HEK293 (cell line): Measurements from ENCODE around the gene NR3C1.

Experiments
- ELK4 ChIP-seq: IDR thresholded peaks from 2 replicates; pipeline ENCODE4 v1.6.1; 2011; ENCODE audit warnings: mild to moderate bottlenecking, low read depth, low read length, borderline replicate concordance
- FEZF1 ChIP-seq: fragments of 450-650 bp; formaldehyde crosslinking; IDR thresholded peaks from 2 replicates; pipeline ENCODE4 v1.5.1; 2016; ENCODE audit warnings: missing biosample characterization, missing genetic modification characterization
- PRDM1 ChIP-seq: fragments of 450-650 bp; formaldehyde crosslinking; IDR thresholded peaks from 2 replicates; pipeline ENCODE4; 2016; ENCODE audit warnings: missing biosample characterization, missing genetic modification characterization
- REST ChIP-seq: fragments of 450-650 bp; formaldehyde crosslinking; IDR thresholded peaks from 2 replicates; pipeline ENCODE4 v1.5.1; 2016; ENCODE audit warnings: missing biosample characterization, missing genetic modification characterization
- SETDB1 ChIP-seq: IDR thresholded peaks from one replicate; pipeline ENCODE4 v1.6.1; 2017; ENCODE audit warnings: mild to moderate bottlenecking, low read length, moderate library complexity, mixed read lengths; ENCODE audit not compliant: insufficient read length
- YY1 ChIP-seq: fragments of 450-650 bp; formaldehyde crosslinking; IDR thresholded peaks from 2 replicates; pipeline ENCODE4 v1.5.1; 2018; ENCODE audit warnings: missing biosample characterization, missing genetic modification characterization
- ZBTB11 ChIP-seq: fragments of 450-650 bp; formaldehyde crosslinking; conservative IDR thresholded peaks from 2 replicates; pipeline ENCODE4 v1.5.1; 2016; ENCODE audit warnings: low read depth, missing biosample characterization, missing genetic modification characterization
- ZNF155 ChIP-seq: fragments of 450-650 bp; formaldehyde crosslinking; IDR thresholded peaks from 2 replicates; pipeline ENCODE4 v1.5.1; 2016; ENCODE audit warnings: missing biosample characterization, missing genetic modification characterization
- ZNF292 ChIP-seq: fragments of 450-650 bp; formaldehyde crosslinking; IDR thresholded peaks from 2 replicates; pipeline ENCODE4 v1.5.1; 2016; ENCODE audit warnings: low read depth, missing biosample characterization, missing genetic modification characterization, borderline replicate concordance
- ZNF560 ChIP-seq: fragments of 450-650 bp; formaldehyde crosslinking; IDR thresholded peaks from 2 replicates; pipeline ENCODE4 v1.5.1; 2017; ENCODE audit warnings: missing biosample characterization, missing genetic modification characterization, borderline replicate concordance
- ZNF658 ChIP-seq: fragments of 450-650 bp; formaldehyde crosslinking; IDR thresholded peaks from 2 replicates; pipeline ENCODE4; 2016; ENCODE audit warnings: missing biosample characterization, missing genetic modification characterization
- TF ChIP-seq, protein P1 (sequence below): fragments of 450-650 bp; formaldehyde crosslinking; IDR thresholded peaks from 2 replicates; pipeline ENCODE4 v1.5.1; 2016; ENCODE audit warnings: missing biosample characterization, missing genetic modification characterization
- TF ChIP-seq, protein P2 (sequence below): fragments of 450-650 bp; formaldehyde crosslinking; IDR thresholded peaks from 2 replicates; pipeline ENCODE4 v1.5.1; 2016; ENCODE audit warnings: missing biosample characterization, missing genetic modification characterization

DNA sequence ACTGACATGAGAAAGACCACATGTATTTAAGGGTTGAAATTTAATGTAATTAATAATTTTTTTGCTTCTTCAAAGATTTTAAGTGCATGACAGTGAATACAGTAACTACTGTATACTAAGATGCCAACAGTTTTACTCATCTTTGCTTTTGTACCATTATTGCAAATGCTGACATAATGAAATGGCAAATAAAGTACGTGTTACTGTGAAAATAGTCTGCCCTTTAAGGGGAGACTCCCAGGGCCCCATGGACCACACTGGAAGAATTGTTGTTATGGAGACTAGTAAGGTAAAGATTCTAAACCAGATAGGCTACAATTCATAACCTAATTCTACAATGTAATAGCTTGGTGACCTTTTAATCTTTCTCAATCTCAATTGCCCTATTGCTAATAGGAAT is 84.7 kb downstream of the NR3C1 start:
- TF ChIP-seq, protein P1, sequence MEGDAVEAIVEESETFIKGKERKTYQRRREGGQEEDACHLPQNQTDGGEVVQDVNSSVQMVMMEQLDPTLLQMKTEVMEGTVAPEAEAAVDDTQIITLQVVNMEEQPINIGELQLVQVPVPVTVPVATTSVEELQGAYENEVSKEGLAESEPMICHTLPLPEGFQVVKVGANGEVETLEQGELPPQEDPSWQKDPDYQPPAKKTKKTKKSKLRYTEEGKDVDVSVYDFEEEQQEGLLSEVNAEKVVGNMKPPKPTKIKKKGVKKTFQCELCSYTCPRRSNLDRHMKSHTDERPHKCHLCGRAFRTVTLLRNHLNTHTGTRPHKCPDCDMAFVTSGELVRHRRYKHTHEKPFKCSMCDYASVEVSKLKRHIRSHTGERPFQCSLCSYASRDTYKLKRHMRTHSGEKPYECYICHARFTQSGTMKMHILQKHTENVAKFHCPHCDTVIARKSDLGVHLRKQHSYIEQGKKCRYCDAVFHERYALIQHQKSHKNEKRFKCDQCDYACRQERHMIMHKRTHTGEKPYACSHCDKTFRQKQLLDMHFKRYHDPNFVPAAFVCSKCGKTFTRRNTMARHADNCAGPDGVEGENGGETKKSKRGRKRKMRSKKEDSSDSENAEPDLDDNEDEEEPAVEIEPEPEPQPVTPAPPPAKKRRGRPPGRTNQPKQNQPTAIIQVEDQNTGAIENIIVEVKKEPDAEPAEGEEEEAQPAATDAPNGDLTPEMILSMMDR (tag by site-specific recombination), result no peak
- TF ChIP-seq, protein P2, sequence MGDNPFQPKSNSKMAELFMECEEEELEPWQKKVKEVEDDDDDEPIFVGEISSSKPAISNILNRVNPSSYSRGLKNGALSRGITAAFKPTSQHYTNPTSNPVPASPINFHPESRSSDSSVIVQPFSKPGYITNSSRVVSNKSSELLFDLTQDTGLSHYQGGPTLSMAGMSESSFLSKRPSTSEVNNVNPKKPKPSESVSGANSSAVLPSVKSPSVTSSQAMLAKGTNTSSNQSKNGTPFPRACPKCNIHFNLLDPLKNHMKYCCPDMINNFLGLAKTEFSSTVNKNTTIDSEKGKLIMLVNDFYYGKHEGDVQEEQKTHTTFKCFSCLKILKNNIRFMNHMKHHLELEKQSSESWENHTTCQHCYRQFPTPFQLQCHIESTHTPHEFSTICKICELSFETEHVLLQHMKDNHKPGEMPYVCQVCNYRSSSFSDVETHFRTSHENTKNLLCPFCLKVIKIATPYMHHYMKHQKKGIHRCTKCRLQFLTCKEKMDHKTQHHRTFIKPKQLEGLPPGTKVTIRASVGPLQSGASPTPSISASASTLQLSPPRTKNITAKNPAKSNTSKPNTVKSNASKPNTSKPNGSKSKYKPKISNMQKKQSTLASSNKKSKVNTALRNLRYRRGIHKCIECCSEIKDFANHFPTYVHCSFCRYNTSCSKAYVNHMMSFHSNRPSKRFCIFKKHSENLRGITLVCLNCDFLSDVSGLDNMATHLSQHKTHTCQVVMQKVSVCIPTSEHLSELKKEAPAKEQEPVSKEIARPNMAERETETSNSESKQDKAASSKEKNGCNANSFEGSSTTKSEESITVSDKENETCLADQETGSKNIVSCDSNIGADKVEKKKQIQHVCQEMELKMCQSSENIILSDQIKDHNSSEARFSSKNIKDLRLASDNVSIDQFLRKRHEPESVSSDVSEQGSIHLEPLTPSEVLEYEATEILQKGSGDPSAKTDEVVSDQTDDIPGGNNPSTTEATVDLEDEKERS (tag by site-specific recombination), result no peak
- TF ChIP-seq PRDM1 (tag by site-specific recombination) (no peak), SETDB1 (no peak), ZNF560 (tag by site-specific recombination) (no peak), ZNF155 (no peak), REST (no peak), ZNF658 (tag by site-specific recombination) (no peak), FEZF1 (no peak), ZNF292 (tag by site-specific recombination) (no peak), ZBTB11 (tag by site-specific recombination) (no peak), YY1 (no peak), ELK4 (no peak)
